HepG2 (cell line): ENCODE data around the gene PIK3CB. TPM values are rescaled to one million over a fixed set of nuclear protein-coding genes. Genes with fewer than 3 reads are reported as not detected.

Experiments
- AGO1 ChIP-seq: fragments of 200-400 bp; formaldehyde crosslinking; IDR thresholded peaks from 2 replicates; pipeline ENCODE4 v1.6.1; 2017; ENCODE audit warnings: mild to moderate bottlenecking, low read depth, low read length, moderate library complexity; ENCODE audit not compliant: poor library complexity, severe bottlenecking
- ATF7-NPFF ChIP-seq: sonication (generic); formaldehyde crosslinking; IDR thresholded peaks from 2 replicates; pipeline ENCODE4 v1.8.1; 2023; ENCODE audit warnings: mild to moderate bottlenecking, low read depth, missing genetic modification reagents, moderate library complexity
- CENPX ChIP-seq: sonication (generic); formaldehyde crosslinking; IDR thresholded peaks from 2 replicates; pipeline ENCODE4 v1.9.0; 2021; ENCODE audit warnings: mild to moderate bottlenecking, missing genetic modification reagents, moderate library complexity
- EP300 ChIP-seq, 3 experiments: sonication (generic) in 1 of 3; formaldehyde crosslinking in 1 of 3; IDR thresholded peaks; 2 replicates each; pipeline versions ENCODE4 v1.5.1 to v1.6.1; 2011 to 2020; ENCODE audit warnings: low read depth in 2 of 3, low read length in 2 of 3, borderline replicate concordance in 1 of 3, improper control_type of control experiment in 1 of 3, mild to moderate bottlenecking in 1 of 3, missing genetic modification reagents in 1 of 3, moderate library complexity in 1 of 3
- GATAD2A ChIP-seq: IDR thresholded peaks from 2 replicates; pipeline ENCODE4 v1.6.1; 2016
- HNF4A ChIP-seq: sonication (generic); formaldehyde crosslinking; IDR thresholded peaks from 2 replicates; pipeline ENCODE4 v1.4.0; 2020; ENCODE audit warnings: missing genetic modification reagents
- HOXD1 ChIP-seq: sonication (generic); formaldehyde crosslinking; IDR thresholded peaks from 2 replicates; pipeline ENCODE4 v1.5.0; 2020; ENCODE audit warnings: missing genetic modification reagents
- JDP2 ChIP-seq: sonication (generic); formaldehyde crosslinking; IDR thresholded peaks from 2 replicates; pipeline ENCODE4 v1.8.1; 2022; ENCODE audit warnings: missing genetic modification reagents, borderline replicate concordance
- KDM5A ChIP-seq: fragments of 200-600 bp; sonication (generic); IDR thresholded peaks from 2 replicates; pipeline ENCODE4 v1.7.0; 2018; ENCODE audit warnings: antibody characterized with exemption, mild to moderate bottlenecking, low read length, borderline replicate concordance
- MBNL3 ChIP-seq: fragments of 250-450 bp; sonication (Bioruptor Pico); conservative IDR thresholded peaks from 2 replicates; pipeline ENCODE4 v1.8.0; 2022; ENCODE audit warnings: mild to moderate bottlenecking, inconsistent platforms
- NCOA5 ChIP-seq: sonication (generic); formaldehyde crosslinking; IDR thresholded peaks from 2 replicates; pipeline ENCODE4 v1.4.0; 2020; ENCODE audit warnings: missing genetic modification reagents
- NR2F2 ChIP-seq: IDR thresholded peaks from 2 replicates; pipeline ENCODE4 v1.6.1; 2012; ENCODE audit warnings: low read depth, inconsistent platforms, borderline replicate concordance
- RFXANK ChIP-seq: IDR thresholded peaks from 2 replicates; pipeline ENCODE4 v1.6.1; 2016
- SALL2 ChIP-seq: sonication (generic); formaldehyde crosslinking; IDR thresholded peaks from 2 replicates; pipeline ENCODE4 v1.8.1; 2023; ENCODE audit warnings: mild to moderate bottlenecking, missing genetic modification reagents, inconsistent platforms
- SOX5 ChIP-seq: IDR thresholded peaks from 2 replicates; pipeline ENCODE4 v1.6.1; 2016; ENCODE audit warnings: borderline replicate concordance
- SRSF9 ChIP-seq: fragments of 200-400 bp; formaldehyde crosslinking; IDR thresholded peaks from 2 replicates; pipeline ENCODE4 v1.6.1; 2018; ENCODE audit warnings: borderline replicate concordance, mild to moderate bottlenecking, low read depth, low read length; ENCODE audit not compliant: insufficient read depth, poor library complexity, severe bottlenecking
- THYN1 ChIP-seq: sonication (generic); formaldehyde crosslinking; IDR thresholded peaks from 2 replicates; pipeline ENCODE4 v1.8.1; 2023; ENCODE audit warnings: low read depth, mild to moderate bottlenecking, moderate library complexity, missing genetic modification reagents, borderline replicate concordance
- YY1 ChIP-seq: IDR thresholded peaks from 2 replicates; pipeline ENCODE4 v1.6.1; 2011; ENCODE audit warnings: low read length, low read depth, moderate library complexity, mild to moderate bottlenecking; ENCODE audit not compliant: insufficient read depth, insufficient replicate concordance
- ZNF138 ChIP-seq: sonication (generic); formaldehyde crosslinking; IDR thresholded peaks from 2 replicates; pipeline ENCODE4 v1.5.0; 2020; ENCODE audit warnings: mild to moderate bottlenecking, low read depth, missing genetic modification reagents
- ZNF383 ChIP-seq: sonication (generic); formaldehyde crosslinking; IDR thresholded peaks from 2 replicates; pipeline ENCODE4 v1.4.0; 2020; ENCODE audit warnings: missing genetic modification reagents, mild to moderate bottlenecking, borderline replicate concordance
- ZNF484 ChIP-seq: sonication (generic); formaldehyde crosslinking; IDR thresholded peaks from 2 replicates; pipeline ENCODE4 v1.5.1; 2020; ENCODE audit warnings: mild to moderate bottlenecking, low read depth, missing genetic modification reagents, borderline replicate concordance
- ZNF510 ChIP-seq: sonication (generic); formaldehyde crosslinking; IDR thresholded peaks from 2 replicates; pipeline ENCODE4 v1.4.0; 2020; ENCODE audit warnings: low read depth, mild to moderate bottlenecking, missing genetic modification reagents
- ZNF850 ChIP-seq: sonication (generic); formaldehyde crosslinking; conservative IDR thresholded peaks from 2 replicates; pipeline ENCODE4 v1.9.0; 2021; ENCODE audit warnings: mild to moderate bottlenecking, missing genetic modification reagents
- polyA plus RNA-seq, 8 experiments: library from polyadenylated mRNA; depleted of rRNA in 3 of 8; stranded (reverse) in 7 of 8; unstranded in 1 of 8; fragments of >200 nt; fragmentation: Illumina TruSeq in 4 of 8; extraction: Trizol in 4 of 8; gene quantifications; 2 replicates each; pipeline versions ENCODE4 v1.2.1 to v1.2.3, GENCODE V29; 2011 to 2016; ENCODE audit warnings: low read depth in 4 of 8, missing spikeins in 1 of 8, mixed read lengths in 1 of 8; ENCODE audit not compliant: insufficient read depth in 1 of 8
- total RNA-seq, 5 experiments: library from RNA; depleted of rRNA; stranded (reverse); fragments of >200 nt; fragmentation: Illumina TruSeq; extraction: Trizol; gene quantifications; 2 replicates each; pipeline ENCODE4 v1.2.3, GENCODE V29; 2016; ENCODE audit warnings: low read depth in 1 of 5
- TF ChIP-seq, protein P1 (sequence below): sonication (generic); formaldehyde crosslinking; IDR thresholded peaks from 2 replicates; pipeline ENCODE4 v1.5.0; 2020; ENCODE audit warnings: mild to moderate bottlenecking, missing genetic modification reagents, borderline replicate concordance
- TF ChIP-seq, protein P2 (sequence below): IDR thresholded peaks from 2 replicates; pipeline ENCODE4 v1.6.1; 2012; ENCODE audit warnings: low read length, improper control_type of control experiment

Gene PIK3CB
- total and polyA plus RNA-seq, 2 of the 13 experiments (the other 11 are each of a cell fraction or from before 2014, with no cell fraction given) = 6.6 to 18.7 TPM

DNA sequence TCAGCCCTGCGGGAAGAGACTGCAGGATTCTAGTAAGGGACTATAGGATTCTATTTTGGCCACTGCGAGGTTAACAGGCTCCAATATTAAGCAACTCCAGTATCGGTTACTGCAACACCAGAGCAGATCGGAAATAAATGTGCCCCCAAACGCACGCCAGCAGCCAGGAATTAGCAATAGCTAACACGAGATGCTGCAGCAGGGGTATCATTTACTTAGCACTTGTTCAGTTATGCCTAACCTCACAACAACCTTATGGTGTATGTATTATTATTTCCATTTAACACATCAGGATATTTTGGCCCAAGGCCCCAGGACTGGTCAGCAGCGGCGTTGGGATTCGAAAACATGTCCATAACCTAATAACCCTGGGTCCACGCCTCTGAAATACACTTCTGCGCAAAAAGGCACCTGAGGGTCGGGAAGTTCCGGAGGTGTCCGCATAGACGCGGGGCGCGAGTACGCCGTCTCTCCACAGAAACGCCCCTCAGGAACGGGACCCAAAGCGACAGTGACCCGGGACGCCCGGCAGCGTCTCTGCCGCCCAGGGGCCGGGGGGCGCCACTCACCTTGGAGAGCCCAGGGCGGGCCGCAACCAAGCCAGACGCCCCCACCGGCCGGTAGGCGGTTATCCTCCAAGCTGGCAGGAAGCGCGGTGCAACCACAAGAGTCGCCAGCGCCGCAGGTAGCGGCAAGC is 681 bp downstream of the PIK3CB start (continued):
- TF ChIP-seq THYN1 (CRISPR knock-in tag) (no peak), ZNF510 (CRISPR knock-in tag) (no peak; the same call in 1 of the 2 replicates), ZNF484 (no peak), YY1 (peak; percentile 46), EP300 (IDR thresholded peaks at IDR 0.05; ENCODE audit: low read depth in 2 of 2, low read length in 2 of 2) (no peak), EP300 (CRISPR knock-in tag; IDR thresholded peaks at IDR 0.05; ENCODE audit: borderline replicate concordance) (no peak), CENPX (CRISPR knock-in tag) (no peak), RFXANK (CRISPR knock-in tag) (no peak), ZNF850 (no peak), SALL2 (no peak), KDM5A (no peak), ZNF138 (CRISPR knock-in tag) (no peak), HNF4A (no peak), ZNF383 (CRISPR knock-in tag) (no peak), AGO1 (peak; percentile 28), SOX5 (CRISPR knock-in tag) (no peak; the same call in 1 of the 2 replicates), HOXD1 (no peak), NR2F2 (no peak; the same call in 1 of the 2 replicates), SRSF9 (no peak), MBNL3 (no peak), GATAD2A (CRISPR knock-in tag) (peak; percentile 47; the same call in 1 of the 2 replicates), JDP2 (CRISPR knock-in tag) (no peak), NCOA5 (CRISPR knock-in tag) (no peak), ATF7-NPFF (CRISPR knock-in tag) (peak; percentile 54; the same call in 1 of the 2 replicates)
- TF ChIP-seq, protein P1, sequence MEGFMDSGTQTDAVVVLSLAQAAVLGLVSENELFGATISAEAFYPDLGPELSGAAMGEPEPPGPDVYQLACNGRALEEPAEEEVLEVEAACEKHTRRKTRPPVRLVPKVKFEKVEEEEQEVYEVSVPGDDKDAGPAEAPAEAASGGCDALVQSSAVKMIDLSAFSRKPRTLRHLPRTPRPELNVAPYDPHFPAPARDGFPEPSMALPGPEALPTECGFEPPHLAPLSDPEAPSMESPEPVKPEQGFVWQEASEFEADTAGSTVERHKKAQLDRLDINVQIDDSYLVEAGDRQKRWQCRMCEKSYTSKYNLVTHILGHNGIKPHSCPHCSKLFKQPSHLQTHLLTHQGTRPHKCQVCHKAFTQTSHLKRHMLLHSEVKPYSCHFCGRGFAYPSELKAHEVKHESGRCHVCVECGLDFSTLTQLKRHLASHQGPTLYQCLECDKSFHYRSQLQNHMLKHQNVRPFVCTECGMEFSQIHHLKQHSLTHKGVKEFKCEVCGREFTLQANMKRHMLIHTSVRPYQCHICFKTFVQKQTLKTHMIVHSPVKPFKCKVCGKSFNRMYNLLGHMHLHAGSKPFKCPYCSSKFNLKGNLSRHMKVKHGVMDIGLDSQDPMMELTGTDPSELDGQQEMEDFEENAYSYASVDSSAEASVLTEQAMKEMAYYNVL = peak; percentile 67; the same call in 1 of the 2 replicates
- TF ChIP-seq, protein P2, sequence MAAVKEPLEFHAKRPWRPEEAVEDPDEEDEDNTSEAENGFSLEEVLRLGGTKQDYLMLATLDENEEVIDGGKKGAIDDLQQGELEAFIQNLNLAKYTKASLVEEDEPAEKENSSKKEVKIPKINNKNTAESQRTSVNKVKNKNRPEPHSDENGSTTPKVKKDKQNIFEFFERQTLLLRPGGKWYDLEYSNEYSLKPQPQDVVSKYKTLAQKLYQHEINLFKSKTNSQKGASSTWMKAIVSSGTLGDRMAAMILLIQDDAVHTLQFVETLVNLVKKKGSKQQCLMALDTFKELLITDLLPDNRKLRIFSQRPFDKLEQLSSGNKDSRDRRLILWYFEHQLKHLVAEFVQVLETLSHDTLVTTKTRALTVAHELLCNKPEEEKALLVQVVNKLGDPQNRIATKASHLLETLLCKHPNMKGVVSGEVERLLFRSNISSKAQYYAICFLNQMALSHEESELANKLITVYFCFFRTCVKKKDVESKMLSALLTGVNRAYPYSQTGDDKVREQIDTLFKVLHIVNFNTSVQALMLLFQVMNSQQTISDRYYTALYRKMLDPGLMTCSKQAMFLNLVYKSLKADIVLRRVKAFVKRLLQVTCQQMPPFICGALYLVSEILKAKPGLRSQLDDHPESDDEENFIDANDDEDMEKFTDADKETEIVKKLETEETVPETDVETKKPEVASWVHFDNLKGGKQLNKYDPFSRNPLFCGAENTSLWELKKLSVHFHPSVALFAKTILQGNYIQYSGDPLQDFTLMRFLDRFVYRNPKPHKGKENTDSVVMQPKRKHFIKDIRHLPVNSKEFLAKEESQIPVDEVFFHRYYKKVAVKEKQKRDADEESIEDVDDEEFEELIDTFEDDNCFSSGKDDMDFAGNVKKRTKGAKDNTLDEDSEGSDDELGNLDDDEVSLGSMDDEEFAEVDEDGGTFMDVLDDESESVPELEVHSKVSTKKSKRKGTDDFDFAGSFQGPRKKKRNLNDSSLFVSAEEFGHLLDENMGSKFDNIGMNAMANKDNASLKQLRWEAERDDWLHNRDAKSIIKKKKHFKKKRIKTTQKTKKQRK = no peak
